ENCODE results near the gene ABCA13. TPM values are rescaled to one million over a fixed set of nuclear protein-coding genes. Genes with fewer than 3 reads are reported as not detected.

Gene ABCA13
- total RNA-seq, 1 experiment from 2014 or later = 1.7 TPM

GRCh38 chr7:48161407-48162125, 9.7 kb upstream of the ABCA13 start:
- CTCF ChIA-PET = no interaction called here
- intact Hi-C loops (cut with micrococcal nuclease; ENCODE audit: unreplicated experiment) = no loop called here

GRCh38 chr7:48165157-48165556, 6.1 kb upstream of the ABCA13 start:
- intact Hi-C loops (cut with micrococcal nuclease; ENCODE audit: unreplicated experiment) (no loop called here), in situ Hi-C loops (cut with HindIII; ENCODE audit: low pct_unique_long_range_greater_than_20kb, low sequenced_read_pairs) (no loop called here)
- no peak overlapping the region for H3K27ac ChIP-seq (ENCODE audit: low read length)
- no TSS peak for BruUV-seq (replicated peaks)
- ChIA-PET POLR2A (no interaction called here), CTCF (no interaction called here)
- no peaks in the 10 kb centered on the region for H3K36me3 ChIP-seq (ENCODE audit: control insufficient read depth, insufficient read depth, low read length)
- ATAC-seq = no peak
- H3K4me3 ChIP-seq (ENCODE audit: low read depth in 2 of 2, low read length in 2 of 2) = no peak overlapping the region
- TF ChIP-seq SIN3A (IDR thresholded peaks at IDR 0.05; ENCODE audit: borderline replicate concordance, insufficient read depth, low read depth, low read length) (no peak), POLR2AphosphoS5 (IDR thresholded peaks at IDR 0.05; ENCODE audit: low read depth, low read length) (no peak), REST (IDR thresholded peaks at IDR 0.05; ENCODE audit: insufficient read depth in 1 of 2, low read depth in 2 of 2, low read length in 1 of 2) (no peak), CTCF (IDR thresholded peaks at IDR 0.05) (no peak), TCF7L2 (IDR thresholded peaks at IDR 0.05; ENCODE audit: low read depth, low read length) (no peak)
- no peaks in the 10 kb centered on the region for H3K27me3 ChIP-seq (ENCODE audit: control insufficient read depth, insufficient read depth, low read length)
- H3K4me1 ChIP-seq (ENCODE audit: control insufficient read depth, insufficient read depth, low read length) = no peaks in the 10 kb centered on the region
- DNase-seq (ENCODE audit: low read depth, low spot score) = no peak
- H3K9me3 ChIP-seq (ENCODE audit: control insufficient read depth, insufficient read depth, low read depth, low read length) = no peaks in the 10 kb centered on the region

More at GRCh38 chr7:48161407-48162125, 9.7 kb upstream of the ABCA13 start:
- no TSS peak for BruUV-seq (replicated peaks)
- no peaks in the 10 kb centered on the region for H3K36me3 ChIP-seq (ENCODE audit: control insufficient read depth, insufficient read depth, low read length)
- TF ChIP-seq TCF7L2 (IDR thresholded peaks at IDR 0.05; ENCODE audit: low read depth, low read length) = no peak
- H3K4me1 ChIP-seq (ENCODE audit: control insufficient read depth, insufficient read depth, low read length) = no peaks in the 10 kb centered on the region
- ATAC-seq (no peak), DNase-seq (ENCODE audit: low read depth, low spot score) (no peak)
- H3K27me3 ChIP-seq (ENCODE audit: control insufficient read depth, insufficient read depth, low read length) = no peaks in the 10 kb centered on the region
- no peaks in the 10 kb centered on the region for H3K9me3 ChIP-seq (ENCODE audit: control insufficient read depth, insufficient read depth, low read depth, low read length)
- H3K4me3 ChIP-seq (ENCODE audit: low read depth in 2 of 2, low read length in 2 of 2) = no peak overlapping the region
- in situ Hi-C loops (cut with HindIII; ENCODE audit: low pct_unique_long_range_greater_than_20kb, low sequenced_read_pairs) = no loop called here
- POLR2A ChIA-PET = no interaction called here
- H3K27ac ChIP-seq (ENCODE audit: low read length) = no peak overlapping the region; the same call in 1 of the 2 replicates

- H3K4me3 ChIP-seq (ENCODE audit: low read depth in 2 of 2, low read length in 2 of 2) = no peak overlapping the region
- no peaks in the 10 kb centered on the region for H3K9me3 ChIP-seq (ENCODE audit: control insufficient read depth, insufficient read depth, low read depth, low read length)
- in situ Hi-C loops (cut with HindIII; ENCODE audit: low pct_unique_long_range_greater_than_20kb, low sequenced_read_pairs) (no loop called here), intact Hi-C loops (cut with micrococcal nuclease; ENCODE audit: unreplicated experiment) (no loop called here)
- H3K36me3 ChIP-seq (ENCODE audit: control insufficient read depth, insufficient read depth, low read length) = no peaks in the 10 kb centered on the region
- no peak overlapping the region for H3K27ac ChIP-seq (ENCODE audit: low read length)
- no TSS peak for BruUV-seq (replicated peaks)
- DNase-seq (ENCODE audit: low read depth, low spot score) (no peak), ATAC-seq (0 out of 2 replicates have a peak, but pooled peaks have one; percentile 56)
- ChIA-PET POLR2A (no interaction called here), CTCF (no interaction called here)
- no peaks in the 10 kb centered on the region for H3K27me3 ChIP-seq (ENCODE audit: control insufficient read depth, insufficient read depth, low read length)
- TF ChIP-seq TCF7L2 (IDR thresholded peaks at IDR 0.05; ENCODE audit: low read depth, low read length) (no peak), CTCF (IDR thresholded peaks at IDR 0.05) (peak; percentile 38)
- H3K4me1 ChIP-seq (ENCODE audit: control insufficient read depth, insufficient read depth, low read length) = no peaks in the 10 kb centered on the region
These were observed 3.1 kb upstream of the ABCA13 start for GRCh38 chr7:48168159-48168558.

Measured in Panc1 (cell line).